Measurements from ENCODE around the gene HYI.

GRCh38 chr1:43446881-43447835, 6.6 kb downstream of the HYI start:
- no peak for TF ChIP-seq SUZ12 (IDR thresholded peaks at IDR 0.05; ENCODE audit: extremely low read depth, insufficient read depth, insufficient read length)
- TF ChIP-seq YY1 (IDR thresholded peaks at IDR 0.05; ENCODE audit: insufficient read depth, insufficient read length) = no peak
- TF ChIP-seq ZNF274 (IDR thresholded peaks at IDR 0.05; ENCODE audit: low read depth, low read length) = no peak
